DOHH2 (cell line): ENCODE data around the gene AIF1L.

ENCODE experiments used
- H3F3A ChIP-seq: fragments of 200-600 bp; sonication (generic), shearing (Covaris generic); 2 replicates; pipeline ENCODE4 v1.6.0; 2016; ENCODE audit warnings: antibody characterized with exemption, mild to moderate bottlenecking; ENCODE audit not compliant: control insufficient read depth, insufficient read depth
- H3K27ac ChIP-seq: fragments of 200-600 bp; sonication (generic); 2 replicates; pipeline ENCODE4 v1.5.1; 2014; ENCODE audit warnings: low read depth, mild to moderate bottlenecking, low read length, moderate library complexity
- H3K27me3 ChIP-seq: fragments of 200-600 bp; sonication (generic); 2 replicates; pipeline ENCODE4 v1.6.1; 2014; ENCODE audit warnings: mild to moderate bottlenecking, low read length, mixed read lengths; ENCODE audit not compliant: control insufficient read depth
- H3K36me3 ChIP-seq: fragments of 200-600 bp; sonication (generic); 2 replicates; pipeline ENCODE4 v1.6.1; 2014; ENCODE audit warnings: mild to moderate bottlenecking, low read length, moderate library complexity, mixed read lengths; ENCODE audit not compliant: control insufficient read depth
- H3K4me1 ChIP-seq: fragments of 200-600 bp; sonication (generic); 2 replicates; pipeline ENCODE4 v1.6.1; 2014; ENCODE audit warnings: mild to moderate bottlenecking, low read length, mixed read lengths; ENCODE audit not compliant: control insufficient read depth
- H3K4me2 ChIP-seq: fragments of 200-600 bp; sonication (generic); 2 replicates; pipeline ENCODE4 v1.6.0; 2014; ENCODE audit warnings: mild to moderate bottlenecking, low read length, moderate library complexity
- H3K4me3 ChIP-seq: fragments of 200-600 bp; sonication (generic); 2 replicates; pipeline ENCODE4 v1.5.1; 2014; ENCODE audit warnings: mild to moderate bottlenecking, low read length, mixed read lengths
- H3K79me2 ChIP-seq: fragments of 200-600 bp; sonication (generic); 2 replicates; pipeline ENCODE4 v1.6.1; 2014; ENCODE audit warnings: mild to moderate bottlenecking, low read length, mixed read lengths; ENCODE audit not compliant: control insufficient read depth
- H3K9me2 ChIP-seq: fragments of 200-600 bp; sonication (generic); replicated peaks from 2 replicates; pipeline ENCODE4 v1.6.1; 2014; ENCODE audit warnings: mild to moderate bottlenecking, low read length, mixed read lengths; ENCODE audit not compliant: control insufficient read depth
- H3K9me3 ChIP-seq: fragments of 200-600 bp; sonication (generic); 2 replicates; pipeline ENCODE4 v1.6.1; 2014; ENCODE audit warnings: antibody characterized with exemption, low read length, mixed read lengths; ENCODE audit not compliant: control insufficient read depth, insufficient read depth
- H4K20me1 ChIP-seq: fragments of 200-600 bp; sonication (generic); 2 replicates; pipeline ENCODE4 v1.6.0; 2014; ENCODE audit warnings: low read depth, mild to moderate bottlenecking, antibody characterized with exemption, low read length, moderate library complexity; ENCODE audit not compliant: control insufficient read depth, insufficient read depth
- EZH2phosphoT487 ChIP-seq: fragments of 200-600 bp; sonication (generic); IDR thresholded peaks from 2 replicates; pipeline ENCODE4 v1.6.1; 2017; ENCODE audit warnings: borderline replicate concordance, mild to moderate bottlenecking, antibody characterized with exemption, low read length, moderate library complexity, mixed read lengths
- TF ChIP-seq, protein P1 (sequence below): fragments of 200-600 bp; sonication (generic); IDR thresholded peaks from one replicate; pipeline ENCODE4 v1.5.1; 2014; ENCODE audit warnings: antibody characterized with exemption, mild to moderate bottlenecking, low read depth, low read length; ENCODE audit not compliant: poor library complexity, severe bottlenecking

AIF1L gene

DNA sequence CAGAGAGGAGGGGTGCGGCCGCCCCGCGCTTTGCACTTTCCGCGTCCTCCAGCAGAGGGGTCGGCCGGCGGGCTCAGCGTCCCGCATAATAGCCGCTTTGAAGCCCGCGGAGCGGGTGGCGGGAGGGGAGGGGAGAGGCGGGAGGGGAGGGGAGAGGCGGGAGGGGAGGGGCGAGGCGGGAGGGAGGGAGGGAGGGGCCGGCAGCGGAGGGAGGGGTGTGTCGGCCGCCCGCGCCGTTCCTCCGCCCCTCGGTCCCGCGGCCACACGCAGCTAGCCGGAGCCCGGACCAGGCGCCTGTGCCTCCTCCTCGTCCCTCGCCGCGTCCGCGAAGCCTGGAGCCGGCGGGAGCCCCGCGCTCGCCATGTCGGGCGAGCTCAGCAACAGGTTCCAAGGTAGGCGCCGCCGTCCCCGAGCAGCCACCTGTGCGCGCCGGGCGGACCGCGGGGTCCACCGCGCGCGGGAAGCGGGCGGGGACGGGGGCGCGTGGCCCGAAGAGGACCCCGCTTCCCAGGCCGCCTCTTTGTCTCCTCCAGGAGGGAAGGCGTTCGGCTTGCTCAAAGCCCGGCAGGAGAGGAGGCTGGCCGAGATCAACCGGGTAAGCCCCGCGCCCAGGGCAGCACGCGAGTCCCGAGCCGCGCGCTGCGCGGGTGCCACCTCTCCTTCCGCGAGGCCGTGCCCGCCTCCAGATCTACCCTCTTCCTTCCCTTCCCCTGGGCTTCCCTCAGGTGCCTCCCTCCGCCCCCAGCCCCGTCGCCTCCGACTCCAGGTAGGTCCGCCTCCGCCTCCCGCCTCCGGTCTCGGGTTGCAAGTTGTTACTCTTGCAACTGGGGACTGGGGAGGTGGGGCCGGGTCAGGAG, at the start of gene AIF1L:
Gene AIF1L, plus strand, starts transcription at position 263 of the 857 bp plus-strand sequence. Its CDS starts 99 bp downstream, at position 362.
- H3K9me3 ChIP-seq: no peaks in the 10 kb centered on the region
- H3K27me3 ChIP-seq: peaks cover 31% of the 10 kb centered on the region
- no peaks in the 10 kb centered on the region for H3K79me2 ChIP-seq
- no peaks in the 10 kb centered on the region for H4K20me1 ChIP-seq
- no peaks in the 10 kb centered on the region for H3K36me3 ChIP-seq
- no peaks in the 10 kb centered on the region for H3F3A ChIP-seq
- no peaks in the 10 kb centered on the region for H3K4me1 ChIP-seq
- no peak within 1 kb of the TSS for H3K4me2 ChIP-seq
- H3K9me2 ChIP-seq: no peaks in the 10 kb centered on the region
- no peak within 1 kb of the TSS for H3K27ac ChIP-seq
- H3K4me3 ChIP-seq: no peak within 1 kb of the TSS
- no peak for TF ChIP-seq EZH2phosphoT487
- TF ChIP-seq, protein P1, sequence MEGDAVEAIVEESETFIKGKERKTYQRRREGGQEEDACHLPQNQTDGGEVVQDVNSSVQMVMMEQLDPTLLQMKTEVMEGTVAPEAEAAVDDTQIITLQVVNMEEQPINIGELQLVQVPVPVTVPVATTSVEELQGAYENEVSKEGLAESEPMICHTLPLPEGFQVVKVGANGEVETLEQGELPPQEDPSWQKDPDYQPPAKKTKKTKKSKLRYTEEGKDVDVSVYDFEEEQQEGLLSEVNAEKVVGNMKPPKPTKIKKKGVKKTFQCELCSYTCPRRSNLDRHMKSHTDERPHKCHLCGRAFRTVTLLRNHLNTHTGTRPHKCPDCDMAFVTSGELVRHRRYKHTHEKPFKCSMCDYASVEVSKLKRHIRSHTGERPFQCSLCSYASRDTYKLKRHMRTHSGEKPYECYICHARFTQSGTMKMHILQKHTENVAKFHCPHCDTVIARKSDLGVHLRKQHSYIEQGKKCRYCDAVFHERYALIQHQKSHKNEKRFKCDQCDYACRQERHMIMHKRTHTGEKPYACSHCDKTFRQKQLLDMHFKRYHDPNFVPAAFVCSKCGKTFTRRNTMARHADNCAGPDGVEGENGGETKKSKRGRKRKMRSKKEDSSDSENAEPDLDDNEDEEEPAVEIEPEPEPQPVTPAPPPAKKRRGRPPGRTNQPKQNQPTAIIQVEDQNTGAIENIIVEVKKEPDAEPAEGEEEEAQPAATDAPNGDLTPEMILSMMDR: no peak

DNA sequence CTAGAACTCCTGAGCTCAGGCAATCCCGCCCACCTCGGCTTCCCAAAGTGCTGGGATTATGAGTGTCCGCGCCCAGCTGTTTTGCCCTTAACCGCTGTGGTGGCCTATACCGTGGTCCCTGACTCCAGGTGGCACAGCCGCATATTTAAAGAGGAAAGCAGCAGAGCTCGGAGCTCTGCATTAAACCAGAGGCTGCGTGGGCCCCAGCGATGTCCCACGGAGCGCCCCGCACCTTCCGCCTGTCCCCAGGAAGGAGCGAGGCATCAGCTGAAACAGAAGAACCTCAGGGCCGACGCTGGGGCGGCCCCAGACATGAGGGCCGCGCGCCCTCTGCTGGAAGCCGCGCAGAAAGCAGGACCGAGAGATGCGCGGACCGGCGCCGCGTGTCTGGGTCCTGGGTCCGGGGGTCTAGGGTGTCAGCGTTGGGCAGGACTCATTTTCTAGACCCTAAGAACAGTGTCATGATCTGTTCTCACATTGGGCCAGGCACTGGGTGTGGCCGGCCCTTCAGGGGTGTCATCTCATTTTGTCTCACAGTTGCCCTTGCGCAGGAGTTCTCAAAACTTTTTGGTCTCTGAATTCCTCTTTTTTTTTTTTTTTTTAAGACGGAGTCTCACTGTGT, 49.6 kb upstream of the AIF1L start:
- Histone ChIP-seq H3K4me2 (peak overlapping the region; percentile 32), H3K4me3 (no peak overlapping the region), H3K9me3 (no peaks in the 10 kb centered on the region), H3K9me2 (no peaks in the 10 kb centered on the region), H4K20me1 (no peaks in the 10 kb centered on the region), H3K4me1 (peaks cover 38% of the 10 kb centered on the region), H3K27me3 (peaks cover 16% of the 10 kb centered on the region), H3K79me2 (no peaks in the 10 kb centered on the region), H3F3A (peaks cover 6% of the 10 kb centered on the region), H3K27ac (no peak overlapping the region), H3K36me3 (no peaks in the 10 kb centered on the region)
- TF ChIP-seq, protein P1: peak; percentile 90
- no peak for TF ChIP-seq EZH2phosphoT487

DNA sequence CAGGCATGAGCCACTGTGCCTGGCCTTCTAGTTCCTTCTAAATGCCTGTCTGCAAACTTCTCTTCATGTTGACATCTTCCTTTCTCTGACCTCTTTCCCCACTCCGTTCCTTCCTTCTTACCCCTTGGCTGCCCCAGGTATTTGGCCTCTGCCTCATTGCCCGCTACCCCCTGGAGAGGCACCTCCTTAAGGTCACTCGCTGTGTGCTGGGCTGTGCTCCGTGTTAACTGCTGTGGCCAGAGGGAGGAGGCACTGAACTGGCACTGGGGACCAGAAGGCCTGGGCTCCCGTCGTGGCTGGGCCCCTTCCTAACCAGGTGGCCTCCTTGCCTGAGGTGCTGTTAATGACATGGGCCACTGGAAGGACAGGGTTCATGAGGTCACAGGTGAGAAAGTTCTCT, 48.0 kb upstream of the AIF1L start:
- TF ChIP-seq EZH2phosphoT487: no peak
- Histone ChIP-seq H3K79me2 (no peaks in the 10 kb centered on the region), H3K27me3 (peaks cover 16% of the 10 kb centered on the region)

DNA sequence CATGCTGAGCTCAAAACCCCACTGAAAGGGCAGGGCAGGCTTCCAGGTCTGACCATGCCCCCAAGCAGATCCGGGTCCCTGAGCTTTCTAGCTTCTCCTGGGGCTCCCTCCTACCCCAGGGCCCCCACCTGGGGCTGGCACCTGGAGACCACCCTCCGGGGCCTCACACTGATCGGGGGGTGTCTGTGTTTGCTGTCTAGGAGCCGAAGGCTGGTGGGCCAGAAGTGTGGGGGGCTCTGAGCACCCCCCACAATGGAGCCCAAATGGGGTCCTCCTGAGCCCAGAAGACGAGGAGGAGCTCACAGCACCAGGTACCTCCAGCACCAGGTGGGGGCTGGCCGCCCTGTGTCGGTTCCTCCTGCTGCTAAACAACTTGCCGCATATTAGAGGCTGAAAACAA, 47.5 kb upstream of the AIF1L start:
- Histone ChIP-seq H3K9me2 (no peaks in the 10 kb centered on the region), H3K9me3 (no peaks in the 10 kb centered on the region), H3K27ac (no peak overlapping the region), H3K79me2 (no peaks in the 10 kb centered on the region), H3K36me3 (no peaks in the 10 kb centered on the region), H4K20me1 (no peaks in the 10 kb centered on the region), H3F3A (no peaks in the 10 kb centered on the region; the same call in 1 of the 2 replicates), H3K4me3 (no peak overlapping the region), H3K4me1 (peaks cover 23% of the 10 kb centered on the region), H3K4me2 (no peak overlapping the region), H3K27me3 (peaks cover 16% of the 10 kb centered on the region)
- TF ChIP-seq, protein P1: no peak
- no peak for TF ChIP-seq EZH2phosphoT487

More for the DNA sequence above, 48.0 kb upstream of the AIF1L start:
- Histone ChIP-seq H3K9me3 (no peaks in the 10 kb centered on the region), H3K4me3 (no peak overlapping the region), H3K4me2 (no peak overlapping the region), H4K20me1 (no peaks in the 10 kb centered on the region), H3K9me2 (no peaks in the 10 kb centered on the region), H3K4me1 (peaks cover 28% of the 10 kb centered on the region), H3F3A (peaks cover 4% of the 10 kb centered on the region), H3K36me3 (no peaks in the 10 kb centered on the region), H3K27ac (no peak overlapping the region)
